ENCODE data around the gene TRIM2. TPM values are rescaled to one million over a fixed set of nuclear protein-coding genes. Genes with fewer than 3 reads are reported as not detected.

The TRIM2 gene
- total and polyA plus RNA-seq, 2 of the 8 experiments (the other 6 are each of a cell fraction or from before 2014, with no cell fraction given), result 34.0 to 59.8 TPM

- H3K36me3 ChIP-seq (ENCODE audit: control insufficient read depth in 2 of 4, insufficient read depth in 4 of 4, low read length in 3 of 4), result no peaks in the 10 kb centered on the region
- no peak overlapping the region for H2AK5ac ChIP-seq (ENCODE audit: low read depth, low read length)
- H3K14ac ChIP-seq (ENCODE audit: insufficient read length), result no peak overlapping the region
- H3K23me2 ChIP-seq (ENCODE audit: low read depth, low read length), result no peaks in the 10 kb centered on the region
- H4K91ac ChIP-seq (replicated peaks; ENCODE audit: insufficient read length, low read length), result no peak overlapping the region
- ChIA-PET POLR2A (ENCODE audit: partially characterized antibody) (no interaction called here), CTCF (ENCODE audit: partially characterized antibody) (interaction anchor here (0.6 to 1.3 kb wide), 4 partner anchors 16 to 439 kb away, joined by 3 to 5 read pairs (median 4); no protein-coding TSS in a partner anchor)
- no peak overlapping the region for H2BK5ac ChIP-seq (ENCODE audit: low read depth, low read length)
- H2BK120ac ChIP-seq (replicated peaks; ENCODE audit: low read depth, low read length), result no peak overlapping the region
- H3K23ac ChIP-seq (ENCODE audit: insufficient read length), result no peak overlapping the region
- no peaks in the 10 kb centered on the region for H3K79me2 ChIP-seq (ENCODE audit: control insufficient read depth in 1 of 2, insufficient read depth in 2 of 2, low read length in 2 of 2)
- no peak overlapping the region for H3K56ac ChIP-seq (replicated peaks; ENCODE audit: insufficient read length, low read depth, low read length)
- no peak overlapping the region for H2AFZ ChIP-seq (ENCODE audit: low read length)
- no peak for FAIRE-seq
- DNase-seq (ENCODE audit: low read depth in 1 of 2, low spot score in 2 of 2), result no peak
- no peaks in the 10 kb centered on the region for H4K20me1 ChIP-seq (replicated peaks in 1 of 2; ENCODE audit: control insufficient read depth in 1 of 2, insufficient read depth in 2 of 2, low read length in 2 of 2)
- peaks cover 0 to 4% (median 0%) of the 10 kb centered on the region in 4 experiments; a peak in 1 of 7 replicates for H3K4me1 ChIP-seq (replicated peaks in 1 of 4; ENCODE audit: control insufficient read depth in 3 of 4, insufficient read depth in 4 of 4, low read length in 3 of 4)
- no peak overlapping the region for H2BK15ac ChIP-seq (ENCODE audit: low read length)
- WGBS, 2 experiments (ENCODE audit: extremely low coverage in 1 of 2, insufficient coverage in 1 of 2, insufficient read length in 1 of 2, insufficient replicate concordance in 2 of 2, low coverage in 1 of 2, low lambda C conversion rate in 2 of 2, missing lambda C conversion rate in 1 of 2), result 76% methylated on average over 3 of the region's 3 CpGs; no CpG with 5 or more reads in 1 of the 2 experiments
- H3K27ac ChIP-seq (ENCODE audit: low read depth, low read length), result no peak overlapping the region
- no peak overlapping the region for H4K5ac ChIP-seq (ENCODE audit: insufficient read length, low read depth, low read length)
- no peak overlapping the region for H3K4me2 ChIP-seq (ENCODE audit: insufficient read depth in 1 of 2, low read depth in 2 of 2, low read length in 2 of 2)
- H3K9ac ChIP-seq (replicated peaks in 1 of 4; ENCODE audit: extremely low read depth in 1 of 4, low read depth in 3 of 4, low read length in 3 of 4), result no peak overlapping the region
- H3K9me3 ChIP-seq (ENCODE audit: insufficient read depth in 2 of 2, low read depth in 1 of 2, low read length in 1 of 2), result no peaks in the 10 kb centered on the region
- H3K79me1 ChIP-seq (ENCODE audit: low read depth, low read length), result no peaks in the 10 kb centered on the region
- H3K4me3 ChIP-seq (ENCODE audit: extremely low read depth in 1 of 4, insufficient read depth in 2 of 4, low read depth in 3 of 4, low read length in 4 of 4), result no peak overlapping the region
- no peak overlapping the region for H2BK20ac ChIP-seq (ENCODE audit: low read length)
- no peak overlapping the region for H3K18ac ChIP-seq (ENCODE audit: extremely low read depth, low read length)
- no peak overlapping the region for H4K8ac ChIP-seq (ENCODE audit: extremely low read depth, insufficient read depth, low read length)
- no peak overlapping the region for H2BK12ac ChIP-seq (ENCODE audit: low read depth, low read length)
- no peaks in the 10 kb centered on the region for H3K27me3 ChIP-seq (replicated peaks in 1 of 4; ENCODE audit: control insufficient read depth in 3 of 4, extremely low read depth in 1 of 4, insufficient read depth in 3 of 4, low read length in 3 of 4)
- H3K4ac ChIP-seq (replicated peaks; ENCODE audit: insufficient read length, low read depth, low read length), result no peak overlapping the region
- no peak for TF ChIP-seq USF2 (IDR thresholded peaks at IDR 0.05; ENCODE audit: low read length)
- no peak for TF ChIP-seq HDAC2 (IDR thresholded peaks at IDR 0.05; ENCODE audit: borderline replicate concordance in 1 of 2, low read depth in 2 of 2, low read length in 2 of 2)
- TF ChIP-seq CEBPB (IDR thresholded peaks at IDR 0.05; ENCODE audit: low read depth, low read length), result no peak
- no peak for TF ChIP-seq POU5F1 (IDR thresholded peaks at IDR 0.05; ENCODE audit: low read depth, low read length)
- no peak for TF ChIP-seq NANOG (IDR thresholded peaks at IDR 0.05; ENCODE audit: insufficient read depth, low read depth, low read length, poor library complexity, severe bottlenecking)
- no peak for TF ChIP-seq ZNF274 (IDR thresholded peaks at IDR 0.05; ENCODE audit: borderline replicate concordance, extremely low read depth, low read length)
- peak; percentile 56; the same call in 1 of the 2 replicates for TF ChIP-seq YY1 (IDR thresholded peaks at IDR 0.05; ENCODE audit: low read depth, low read length)
- no peak for TF ChIP-seq RNF2 (IDR thresholded peaks at IDR 0.05; ENCODE audit: borderline replicate concordance, low read depth, low read length, missing control alignments, poor library complexity, severe bottlenecking)
- no peak for TF ChIP-seq TAF7 (optimal IDR thresholded peaks at IDR 0.05; ENCODE audit: borderline replicate concordance, low read depth, low read length)
- no peak for TF ChIP-seq RFX5 (IDR thresholded peaks at IDR 0.05; ENCODE audit: borderline replicate concordance, low read depth, low read length)
- no peak for TF ChIP-seq SRF (IDR thresholded peaks at IDR 0.05; ENCODE audit: low read depth, low read length)
- no peak for TF ChIP-seq TAF1 (IDR thresholded peaks at IDR 0.05; ENCODE audit: low read depth, low read length)
- no peak for TF ChIP-seq SP2 (IDR thresholded peaks at IDR 0.05; ENCODE audit: low read length)
Measured at GRCh38 chr4:153176938-153177337, 27.3 kb upstream of the TRIM2 start.
